GF-D8 (cell line): ENCODE measurements around the gene OR10P1.

ENCODE experiments used
- DNase-seq: peaks from one replicate; lab custom pipeline; 2025; lab: John Stamatoyannopoulos, UW

OR10P1 gene

GRCh38 chr12:55685671-55686070 lies 49.0 kb downstream of the OR10P1 start:
- no peak for DNase-seq

GRCh38 chr12:55686366-55687010 lies 49.8 kb downstream of the OR10P1 start:
- DNase-seq = no peak
